ENCODE measurements around the gene CRACR2A. TPM values are rescaled to one million over a fixed set of nuclear protein-coding genes. Genes with fewer than 3 reads are reported as not detected.

The CRACR2A gene
- total and polyA plus RNA-seq, 2 donors from 2014 or later: 0.22 to 6.1 TPM

GRCh38 chr12:3697311-3697870, 55.5 kb downstream of the CRACR2A start:
- intact Hi-C loops (cut with DNase I): no loop called here
- DNase-seq: no peak
- Histone ChIP-seq H3K9me3 (ENCODE audit: control insufficient read depth in 2 of 3, insufficient read depth in 1 of 3, low read length in 3 of 3) (no peaks in the 10 kb centered on the region), H3K9ac (ENCODE audit: low read length in 3 of 3) (no peak overlapping the region), H3K27me3 (ENCODE audit: control insufficient read depth, insufficient read depth, low read length) (no peaks in the 10 kb centered on the region), H3K4me1 (ENCODE audit: control insufficient read depth in 2 of 3, insufficient read depth in 2 of 3, low read depth in 1 of 3, low read length in 3 of 3) (no peaks in the 10 kb centered on the region), H3K27ac (ENCODE audit: low read depth in 2 of 2, low read length in 2 of 2) (no peak overlapping the region), H3K4me3 (ENCODE audit: low read length in 3 of 3) (no peak overlapping the region), H3K36me3 (ENCODE audit: control insufficient read depth in 2 of 3, insufficient read depth in 3 of 3, low read length in 3 of 3) (no peaks in the 10 kb centered on the region)
- no peak for TF ChIP-seq CTCF (IDR thresholded peaks at IDR 0.05; ENCODE audit: borderline replicate concordance, extremely low read depth, insufficient read depth)
- no peak for FAIRE-seq

- Histone ChIP-seq H3K9ac (ENCODE audit: low read length in 3 of 3) (no peak overlapping the region), H3K4me1 (ENCODE audit: control insufficient read depth in 2 of 3, insufficient read depth in 2 of 3, low read depth in 1 of 3, low read length in 3 of 3) (no peaks in the 10 kb centered on the region), H3K4me3 (ENCODE audit: low read length in 3 of 3) (no peak overlapping the region), H3K27me3 (ENCODE audit: control insufficient read depth, insufficient read depth, low read length) (no peaks in the 10 kb centered on the region), H3K9me3 (ENCODE audit: control insufficient read depth in 2 of 3, insufficient read depth in 1 of 3, low read length in 3 of 3) (no peaks in the 10 kb centered on the region), H3K27ac (ENCODE audit: low read depth in 2 of 2, low read length in 2 of 2) (no peak overlapping the region), H3K36me3 (ENCODE audit: control insufficient read depth in 2 of 3, insufficient read depth in 3 of 3, low read length in 3 of 3) (no peaks in the 10 kb centered on the region)
- intact Hi-C loops (cut with DNase I): no loop called here
- TF ChIP-seq CTCF (IDR thresholded peaks at IDR 0.05; ENCODE audit: borderline replicate concordance, extremely low read depth, insufficient read depth): no peak
- DNase-seq (no peak), FAIRE-seq (no peak)
These were observed 58.2 kb downstream of the CRACR2A start for GRCh38 chr12:3694673-3695072.

GRCh38 chr12:3692616-3693365, 60.1 kb downstream of the CRACR2A start:
- no peak for TF ChIP-seq CTCF (IDR thresholded peaks at IDR 0.05; ENCODE audit: borderline replicate concordance, extremely low read depth, insufficient read depth)
- H3K4me1 ChIP-seq (ENCODE audit: control insufficient read depth in 2 of 3, insufficient read depth in 2 of 3, low read depth in 1 of 3, low read length in 3 of 3): no peaks in the 10 kb centered on the region

More at GRCh38 chr12:3692616-3693365, 60.1 kb downstream of the CRACR2A start:
- Histone ChIP-seq H3K9ac (ENCODE audit: low read length in 3 of 3) (no peak overlapping the region), H3K36me3 (ENCODE audit: control insufficient read depth in 2 of 3, insufficient read depth in 3 of 3, low read length in 3 of 3) (no peaks in the 10 kb centered on the region), H3K27ac (ENCODE audit: low read depth in 2 of 2, low read length in 2 of 2) (no peak overlapping the region), H3K27me3 (ENCODE audit: control insufficient read depth, insufficient read depth, low read length) (no peaks in the 10 kb centered on the region), H3K4me3 (ENCODE audit: low read length in 3 of 3) (no peak overlapping the region), H3K9me3 (ENCODE audit: control insufficient read depth in 2 of 3, insufficient read depth in 1 of 3, low read length in 3 of 3) (no peaks in the 10 kb centered on the region)
- no peak for DNase-seq
- intact Hi-C loops (cut with DNase I): no loop called here
- FAIRE-seq: no peak
